ENCODE data around the gene RGCC. TPM values are rescaled to one million over a fixed set of nuclear protein-coding genes. Genes with fewer than 3 reads are reported as not detected.
"Not testable (repeated sequence)": the region's sequence is repeated elsewhere in the genome, so short reads cannot be mapped to it uniquely, and the experiment has no call there.

The RGCC gene
- polyA plus RNA-seq, 1 donor = 11.0 TPM

DNA sequence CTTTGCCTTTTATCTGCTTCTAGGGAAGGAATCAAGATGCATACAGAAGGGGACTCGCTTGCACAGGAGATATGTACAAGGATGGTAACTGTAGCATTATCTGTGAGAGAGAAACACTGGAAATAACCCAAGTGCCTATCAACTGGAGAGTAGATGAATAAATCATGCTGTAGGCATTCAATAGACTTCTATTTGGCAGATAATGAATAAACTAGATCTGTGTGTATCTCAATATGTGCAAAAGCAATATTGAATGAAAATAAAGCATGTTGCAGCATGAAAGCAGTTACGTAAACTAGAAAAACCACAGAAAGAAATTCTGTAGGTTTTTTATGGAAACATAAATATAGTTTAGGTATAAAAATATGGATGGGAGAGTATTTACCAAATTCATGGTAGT lies 38.6 kb upstream of the RGCC start:
- no peak for DNase-seq
- H3K9me3 ChIP-seq (ENCODE audit: control insufficient read depth, low read depth, low read length) = no peaks in the 10 kb centered on the region
- H3K27ac ChIP-seq (ENCODE audit: low read length) = no peak overlapping the region
- no peak overlapping the region for H3K4me3 ChIP-seq (ENCODE audit: low read length)
- WGBS (ENCODE audit: insufficient coverage, low lambda C conversion rate) = 88% methylated on average over 1 of the region's 2 CpGs
- no peaks in the 10 kb centered on the region for H3K36me3 ChIP-seq (ENCODE audit: control insufficient read depth, insufficient read depth, low read length)
- H3K27me3 ChIP-seq (ENCODE audit: control insufficient read depth, insufficient read depth, low read length) = no peaks in the 10 kb centered on the region
- H3K4me1 ChIP-seq (ENCODE audit: control insufficient read depth, insufficient read depth, low read length) = no peaks in the 10 kb centered on the region

DNA sequence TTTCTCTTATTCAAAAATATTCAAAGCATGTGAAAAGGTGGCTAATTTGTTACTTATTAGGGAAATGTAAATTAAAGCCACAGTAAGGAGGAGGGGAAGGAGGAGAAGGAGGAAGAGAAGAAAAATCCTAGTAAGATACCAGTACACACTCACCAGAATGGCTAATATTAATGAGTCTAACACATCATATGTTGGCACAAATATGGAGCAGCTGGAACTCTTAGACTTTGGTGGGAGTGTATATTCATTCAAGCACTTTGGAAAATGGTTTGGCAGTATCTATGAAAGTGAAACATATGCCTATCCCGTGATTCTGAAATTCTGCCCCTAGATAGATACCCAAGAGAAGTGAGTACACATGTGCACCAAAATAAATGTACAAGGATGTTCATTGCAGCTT lies 38.1 kb upstream of the RGCC start:
- no peaks in the 10 kb centered on the region for H3K27me3 ChIP-seq (ENCODE audit: control insufficient read depth, insufficient read depth, low read length)
- DNase-seq = no peak
- WGBS (ENCODE audit: insufficient coverage, low lambda C conversion rate) = no CpG with 5 or more reads among the region's 1 CpG
- H3K9me3 ChIP-seq (ENCODE audit: control insufficient read depth, low read depth, low read length) = no peaks in the 10 kb centered on the region
- H3K27ac ChIP-seq (ENCODE audit: low read length) = no peak overlapping the region
- no peaks in the 10 kb centered on the region for H3K36me3 ChIP-seq (ENCODE audit: control insufficient read depth, insufficient read depth, low read length)
- no peak overlapping the region for H3K4me3 ChIP-seq (ENCODE audit: low read length)
- H3K4me1 ChIP-seq (ENCODE audit: control insufficient read depth, insufficient read depth, low read length) = no peaks in the 10 kb centered on the region

DNA sequence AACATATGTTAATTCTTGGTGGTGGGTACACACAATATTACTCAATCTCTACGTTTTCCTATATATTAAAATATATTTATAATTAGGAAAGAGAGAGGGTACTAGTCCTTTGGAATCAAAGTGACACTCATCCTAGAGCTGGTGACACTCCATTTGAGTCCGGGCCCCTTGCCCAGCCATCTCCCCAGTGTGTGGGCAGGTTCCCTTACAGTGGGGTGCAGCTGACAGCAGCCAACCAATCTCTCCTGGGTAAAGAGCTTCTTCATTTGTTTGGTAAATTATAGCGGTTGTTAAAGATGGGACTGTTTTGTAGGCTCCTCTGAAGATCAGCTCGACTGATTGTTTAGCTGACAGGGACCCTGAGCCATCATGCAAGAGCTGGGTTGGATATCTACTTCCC lies 37.2 kb upstream of the RGCC start:
- DNase-seq = no peak
- H3K4me1 ChIP-seq (ENCODE audit: control insufficient read depth, insufficient read depth, low read length) = no peaks in the 10 kb centered on the region
- WGBS (ENCODE audit: insufficient coverage, low lambda C conversion rate) = no CpG with 5 or more reads among the region's 4 CpGs
- no peaks in the 10 kb centered on the region for H3K36me3 ChIP-seq (ENCODE audit: control insufficient read depth, insufficient read depth, low read length)
- H3K9me3 ChIP-seq (ENCODE audit: control insufficient read depth, low read depth, low read length) = no peaks in the 10 kb centered on the region
- H3K4me3 ChIP-seq (ENCODE audit: low read length) = no peak overlapping the region
- no peak overlapping the region for H3K27ac ChIP-seq (ENCODE audit: low read length)
- H3K27me3 ChIP-seq (ENCODE audit: control insufficient read depth, insufficient read depth, low read length) = no peaks in the 10 kb centered on the region

DNA sequence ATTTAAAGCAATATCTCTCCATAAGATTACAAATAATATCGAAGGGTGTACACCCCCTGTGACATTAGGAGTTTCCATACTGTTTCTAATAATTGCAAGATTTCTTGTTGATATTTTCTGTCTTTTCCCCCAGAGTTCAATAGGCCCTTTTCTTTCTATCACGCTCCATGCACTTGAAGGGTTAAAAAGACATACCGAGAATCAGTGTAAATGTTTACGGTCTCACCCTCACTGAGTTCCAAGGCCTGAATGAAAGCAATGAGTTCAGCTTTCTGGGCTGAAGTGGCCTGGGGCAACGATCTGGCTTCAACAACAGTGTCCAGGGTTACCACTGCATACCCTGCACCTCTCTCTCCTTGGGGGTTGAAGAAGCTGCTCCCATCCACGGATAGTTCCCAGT lies 36.0 kb upstream of the RGCC start:
- not testable (repeated sequence) for H3K9me3 ChIP-seq (ENCODE audit: control insufficient read depth, low read depth, low read length); H3K4me1 ChIP-seq (ENCODE audit: control insufficient read depth, insufficient read depth, low read length); DNase-seq; H3K27ac ChIP-seq (ENCODE audit: low read length); H3K36me3 ChIP-seq (ENCODE audit: control insufficient read depth, insufficient read depth, low read length); H3K4me3 ChIP-seq (ENCODE audit: low read length); H3K27me3 ChIP-seq (ENCODE audit: control insufficient read depth, insufficient read depth, low read length)
- no CpG with 5 or more reads among the region's 6 CpGs for WGBS (ENCODE audit: insufficient coverage, low lambda C conversion rate)

DNA sequence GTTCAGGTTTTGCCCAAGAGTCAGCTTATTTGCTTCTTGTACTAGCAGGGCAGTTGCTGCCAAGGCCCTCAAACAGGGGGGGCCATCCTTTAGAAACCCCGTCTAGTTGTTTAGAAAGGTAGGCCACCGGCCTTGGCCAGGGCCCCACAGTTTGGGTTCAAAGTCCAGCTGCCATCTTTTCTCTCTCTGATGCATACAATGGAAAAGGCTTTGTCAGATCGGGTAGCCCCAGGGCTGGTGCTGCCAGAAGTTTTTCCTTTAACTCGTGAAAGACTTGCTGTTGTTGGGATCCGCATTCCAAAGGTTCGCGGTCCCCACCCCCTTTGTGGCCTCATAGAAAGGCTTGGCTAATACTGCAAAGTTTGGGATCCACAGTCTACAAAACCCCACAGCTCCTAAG lies 35.4 kb upstream of the RGCC start:
- not testable (repeated sequence) for H3K27ac ChIP-seq (ENCODE audit: low read length); H3K4me1 ChIP-seq (ENCODE audit: control insufficient read depth, insufficient read depth, low read length); H3K27me3 ChIP-seq (ENCODE audit: control insufficient read depth, insufficient read depth, low read length); H3K4me3 ChIP-seq (ENCODE audit: low read length); H3K9me3 ChIP-seq (ENCODE audit: control insufficient read depth, low read depth, low read length); H3K36me3 ChIP-seq (ENCODE audit: control insufficient read depth, insufficient read depth, low read length); DNase-seq
- no CpG with 5 or more reads among the region's 7 CpGs for WGBS (ENCODE audit: insufficient coverage, low lambda C conversion rate)

DNA sequence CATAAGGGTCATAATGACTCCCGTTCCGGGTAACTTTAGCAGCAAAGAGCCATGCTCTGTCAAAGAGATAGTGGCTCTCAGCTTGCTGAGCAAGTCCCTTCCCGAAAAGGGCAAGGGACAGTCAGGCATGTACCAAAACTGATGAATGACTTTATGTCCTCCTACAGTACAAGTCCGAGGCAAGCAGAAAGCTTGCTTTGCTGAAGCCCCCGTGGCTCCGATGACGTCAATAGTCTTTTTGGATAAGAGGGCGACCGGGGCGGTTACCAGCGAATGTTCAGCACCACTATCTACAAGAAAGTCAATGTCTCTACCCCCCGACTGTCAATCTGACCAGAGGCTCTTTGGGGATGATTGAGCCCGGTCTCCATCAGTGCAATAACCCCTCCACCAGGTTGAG lies 34.1 kb upstream of the RGCC start:
- DNase-seq; H3K27ac ChIP-seq (ENCODE audit: low read length); H3K4me3 ChIP-seq (ENCODE audit: low read length); H3K9me3 ChIP-seq (ENCODE audit: control insufficient read depth, low read depth, low read length); H3K4me1 ChIP-seq (ENCODE audit: control insufficient read depth, insufficient read depth, low read length); H3K36me3 ChIP-seq (ENCODE audit: control insufficient read depth, insufficient read depth, low read length); H3K27me3 ChIP-seq (ENCODE audit: control insufficient read depth, insufficient read depth, low read length): not testable (repeated sequence)
- no CpG with 5 or more reads among the region's 13 CpGs for WGBS (ENCODE audit: insufficient coverage, low lambda C conversion rate)

DNA sequence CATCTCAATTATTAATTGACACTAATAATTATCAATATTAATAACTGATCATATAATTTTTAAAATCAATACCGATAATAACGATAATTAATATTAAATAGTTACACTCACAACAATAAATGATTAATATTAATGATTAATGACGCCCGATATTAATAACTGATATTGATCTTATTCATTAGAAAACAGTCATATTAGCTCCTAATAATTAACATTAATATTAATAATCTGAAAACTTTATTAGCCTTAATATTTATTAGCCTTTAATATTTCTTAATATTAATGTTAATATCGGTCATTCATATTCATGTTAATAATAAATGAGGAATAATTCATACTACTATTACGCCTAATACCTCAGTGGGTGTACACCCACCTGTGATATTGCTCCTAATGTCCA lies 32.7 kb upstream of the RGCC start:
- H3K27me3 ChIP-seq (ENCODE audit: control insufficient read depth, insufficient read depth, low read length); H3K4me3 ChIP-seq (ENCODE audit: low read length); H3K9me3 ChIP-seq (ENCODE audit: control insufficient read depth, low read depth, low read length); H3K4me1 ChIP-seq (ENCODE audit: control insufficient read depth, insufficient read depth, low read length); H3K36me3 ChIP-seq (ENCODE audit: control insufficient read depth, insufficient read depth, low read length); H3K27ac ChIP-seq (ENCODE audit: low read length); DNase-seq: not testable (repeated sequence)
- WGBS (ENCODE audit: insufficient coverage, low lambda C conversion rate) = 100% methylated on average over 4 of the region's 6 CpGs

DNA sequence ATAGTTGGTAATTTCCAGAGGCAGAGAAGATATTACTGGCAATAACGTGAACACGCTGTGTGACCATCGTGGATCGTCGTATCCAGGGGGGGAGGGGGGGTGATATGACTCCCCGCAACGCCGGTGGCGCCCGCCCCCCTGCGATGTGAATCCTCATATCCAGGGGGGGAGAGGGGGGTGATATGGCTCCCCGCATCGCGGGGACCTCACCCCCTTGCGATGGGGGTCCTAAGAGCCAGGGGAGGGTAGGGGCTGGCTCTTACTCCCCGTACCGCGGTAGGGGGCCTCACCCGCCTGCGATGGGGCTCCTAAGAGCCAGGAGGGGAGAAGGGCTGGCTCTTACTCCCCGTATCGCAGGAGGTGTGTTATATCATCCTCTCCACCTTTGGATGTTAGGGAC lies 31.3 kb upstream of the RGCC start:
- WGBS (ENCODE audit: insufficient coverage, low lambda C conversion rate) = no CpG with 5 or more reads among the region's 22 CpGs
- Histone ChIP-seq H3K27ac (ENCODE audit: low read length) (no peak overlapping the region), H3K4me3 (ENCODE audit: low read length) (no peak overlapping the region), H3K4me1 (ENCODE audit: control insufficient read depth, insufficient read depth, low read length) (no peaks in the 10 kb centered on the region), H3K9me3 (ENCODE audit: control insufficient read depth, low read depth, low read length) (peaks cover 3% of the 10 kb centered on the region), H3K36me3 (ENCODE audit: control insufficient read depth, insufficient read depth, low read length) (no peaks in the 10 kb centered on the region), H3K27me3 (ENCODE audit: control insufficient read depth, insufficient read depth, low read length) (peaks cover 7% of the 10 kb centered on the region)
- no peak for DNase-seq

DNA sequence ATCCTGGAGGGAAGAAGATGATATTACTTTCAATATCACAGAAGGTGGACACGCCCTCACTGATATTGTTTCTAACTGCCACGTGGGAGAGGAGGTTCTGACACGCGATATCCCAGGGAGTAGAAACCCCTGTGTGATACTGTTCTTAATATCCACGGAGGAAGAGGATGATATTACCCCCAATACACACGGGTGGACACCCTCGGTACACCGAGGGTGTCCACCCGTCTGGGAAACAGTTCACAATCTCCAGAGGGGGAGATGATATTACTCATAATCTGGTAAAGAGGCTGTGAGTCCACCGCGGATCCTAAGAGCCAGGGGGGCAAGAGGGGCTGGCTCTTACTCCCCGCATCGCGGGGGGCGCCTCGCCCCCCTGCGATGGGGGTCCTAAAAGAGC lies 29.7 kb upstream of the RGCC start:
- Histone ChIP-seq H3K27ac (ENCODE audit: low read length) (no peak overlapping the region), H3K36me3 (ENCODE audit: control insufficient read depth, insufficient read depth, low read length) (no peaks in the 10 kb centered on the region), H3K27me3 (ENCODE audit: control insufficient read depth, insufficient read depth, low read length) (peaks cover 7% of the 10 kb centered on the region), H3K4me3 (ENCODE audit: low read length) (no peak overlapping the region), H3K9me3 (ENCODE audit: control insufficient read depth, low read depth, low read length) (peaks cover 3% of the 10 kb centered on the region), H3K4me1 (ENCODE audit: control insufficient read depth, insufficient read depth, low read length) (no peaks in the 10 kb centered on the region)
- DNase-seq = no peak
- WGBS (ENCODE audit: insufficient coverage, low lambda C conversion rate) = 80% methylated on average over 1 of the region's 17 CpGs

DNA sequence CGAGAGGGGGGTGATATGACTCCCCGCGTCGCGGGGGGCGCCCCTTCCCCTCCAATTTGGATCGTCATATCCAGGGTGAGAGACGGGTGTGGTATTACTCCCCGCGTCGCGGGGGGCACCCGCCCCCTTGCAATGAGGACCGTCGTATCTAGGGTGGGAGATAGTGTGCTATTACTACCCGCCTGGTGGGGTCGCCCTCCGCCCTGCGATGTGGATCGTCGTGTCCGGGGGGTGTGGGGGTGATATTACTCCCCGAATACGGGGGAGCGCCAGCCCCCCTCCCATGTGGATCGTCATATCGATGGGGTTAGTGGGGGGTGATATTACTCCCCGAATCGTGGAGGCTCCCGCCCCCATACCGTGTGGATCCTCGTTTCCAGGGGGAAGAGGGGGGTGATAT lies 29.2 kb upstream of the RGCC start:
- Histone ChIP-seq H3K4me3 (ENCODE audit: low read length) (no peak overlapping the region), H3K27me3 (ENCODE audit: control insufficient read depth, insufficient read depth, low read length) (peaks cover 7% of the 10 kb centered on the region), H3K4me1 (ENCODE audit: control insufficient read depth, insufficient read depth, low read length) (no peaks in the 10 kb centered on the region), H3K27ac (ENCODE audit: low read length) (no peak overlapping the region), H3K36me3 (ENCODE audit: control insufficient read depth, insufficient read depth, low read length) (no peaks in the 10 kb centered on the region), H3K9me3 (ENCODE audit: control insufficient read depth, low read depth, low read length) (peaks cover 3% of the 10 kb centered on the region)
- DNase-seq = no peak
- no CpG with 5 or more reads among the region's 32 CpGs for WGBS (ENCODE audit: insufficient coverage, low lambda C conversion rate)

DNA sequence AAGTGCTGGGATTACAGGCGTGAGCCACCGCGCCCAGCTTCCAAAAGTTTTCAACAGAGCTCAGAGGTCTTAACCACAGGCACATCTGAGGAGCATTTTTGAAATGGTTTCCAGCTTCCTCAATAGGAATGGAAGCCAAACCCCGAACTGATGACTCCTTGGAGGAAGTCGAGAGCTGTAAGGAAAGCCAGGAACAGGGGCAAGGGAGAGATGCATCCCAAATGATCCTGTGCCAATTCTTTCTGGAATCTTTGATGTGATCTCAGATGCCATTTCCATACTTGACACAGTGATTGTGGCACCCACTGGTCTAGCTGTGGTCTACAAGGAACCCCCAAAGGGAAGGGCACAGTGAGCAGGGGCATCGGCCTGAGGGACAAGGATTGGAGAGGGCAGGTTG lies 23.3 kb upstream of the RGCC start:
- H3K36me3 ChIP-seq (ENCODE audit: control insufficient read depth, insufficient read depth, low read length); H3K4me1 ChIP-seq (ENCODE audit: control insufficient read depth, insufficient read depth, low read length); H3K27ac ChIP-seq (ENCODE audit: low read length); DNase-seq; H3K27me3 ChIP-seq (ENCODE audit: control insufficient read depth, insufficient read depth, low read length); H3K9me3 ChIP-seq (ENCODE audit: control insufficient read depth, low read depth, low read length); H3K4me3 ChIP-seq (ENCODE audit: low read length): not testable (repeated sequence)
- WGBS (ENCODE audit: insufficient coverage, low lambda C conversion rate) = no CpG with 5 or more reads among the region's 6 CpGs

Measured in large intestine (tissue), 3 donors.